Testis (tissue), 2 donors: ENCODE results near the gene TLK1.
"Not testable (repeated sequence)": the region's sequence is repeated elsewhere in the genome, so short reads cannot be mapped to it uniquely, and the experiment has no call there.

Source experiments
- CTCF ChIP-seq, 3 experiments: fragments of 450-650 bp in 2 of 3; fragments of 200-600 bp in 1 of 3; sonication (generic) in 1 of 3; IDR thresholded peaks; one replicate each; pipeline ENCODE4 v1.5.1; 2016 to 2019; ENCODE audit warnings: antibody characterized with exemption in 3 of 3, mild to moderate bottlenecking in 2 of 3, moderate library complexity in 1 of 3
- POLR2A ChIP-seq: fragments of 450-650 bp; IDR thresholded peaks from one replicate; pipeline ENCODE4 v1.6.1; 2017; ENCODE audit warnings: antibody characterized with exemption, mild to moderate bottlenecking, moderate library complexity

- TF ChIP-seq CTCF (IDR thresholded peaks at IDR 0.05); POLR2A: not testable (repeated sequence)
These were observed 84.3 kb downstream of the TLK1 start for GRCh38 chr2:171076422-171076821.
